SU-DHL-6 (cell line): ENCODE measurements around the gene ANO10.

Source experiments
- EZH2phosphoT487 ChIP-seq: fragments of 200-600 bp; sonication (generic), shearing (Covaris generic); conservative IDR thresholded peaks from 2 replicates; pipeline ENCODE4 v1.6.1; 2018; ENCODE audit warnings: mild to moderate bottlenecking, antibody characterized with exemption, low read length, moderate library complexity, mixed read lengths
- TF ChIP-seq, protein P1 (sequence below): fragments of 200-600 bp; sonication (generic); IDR thresholded peaks from one replicate; pipeline ENCODE4 v1.5.1; 2017; ENCODE audit warnings: antibody characterized with exemption, mild to moderate bottlenecking, low read length, moderate library complexity; ENCODE audit not compliant: insufficient read depth, poor library complexity, severe bottlenecking

DNA sequence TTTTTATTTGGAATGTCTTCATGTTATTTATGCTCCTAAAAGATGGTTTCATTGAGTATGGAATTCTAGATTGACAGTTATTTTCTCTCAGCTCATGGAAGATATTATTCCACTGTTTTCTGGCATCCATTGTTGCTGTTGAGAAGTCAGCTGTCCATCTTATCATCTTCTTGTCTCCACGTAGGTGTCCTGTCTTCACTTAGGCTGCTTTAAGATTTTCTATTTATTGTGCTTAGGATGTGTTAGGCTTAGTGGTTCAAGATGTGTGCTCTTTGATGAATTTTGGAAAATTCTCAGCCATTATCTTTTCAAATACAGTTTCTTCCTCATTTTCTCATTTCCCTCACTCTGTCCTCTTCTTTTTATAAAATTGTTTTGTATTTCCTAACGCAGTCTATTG is 283.5 kb downstream of the ANO10 start:
- TF ChIP-seq, protein P1, sequence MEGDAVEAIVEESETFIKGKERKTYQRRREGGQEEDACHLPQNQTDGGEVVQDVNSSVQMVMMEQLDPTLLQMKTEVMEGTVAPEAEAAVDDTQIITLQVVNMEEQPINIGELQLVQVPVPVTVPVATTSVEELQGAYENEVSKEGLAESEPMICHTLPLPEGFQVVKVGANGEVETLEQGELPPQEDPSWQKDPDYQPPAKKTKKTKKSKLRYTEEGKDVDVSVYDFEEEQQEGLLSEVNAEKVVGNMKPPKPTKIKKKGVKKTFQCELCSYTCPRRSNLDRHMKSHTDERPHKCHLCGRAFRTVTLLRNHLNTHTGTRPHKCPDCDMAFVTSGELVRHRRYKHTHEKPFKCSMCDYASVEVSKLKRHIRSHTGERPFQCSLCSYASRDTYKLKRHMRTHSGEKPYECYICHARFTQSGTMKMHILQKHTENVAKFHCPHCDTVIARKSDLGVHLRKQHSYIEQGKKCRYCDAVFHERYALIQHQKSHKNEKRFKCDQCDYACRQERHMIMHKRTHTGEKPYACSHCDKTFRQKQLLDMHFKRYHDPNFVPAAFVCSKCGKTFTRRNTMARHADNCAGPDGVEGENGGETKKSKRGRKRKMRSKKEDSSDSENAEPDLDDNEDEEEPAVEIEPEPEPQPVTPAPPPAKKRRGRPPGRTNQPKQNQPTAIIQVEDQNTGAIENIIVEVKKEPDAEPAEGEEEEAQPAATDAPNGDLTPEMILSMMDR, result no peak
- TF ChIP-seq EZH2phosphoT487, result no peak
